ENCODE measurements around the gene ADGRL1. TPM values are rescaled to one million over a fixed set of nuclear protein-coding genes. Genes with fewer than 3 reads are reported as not detected.
"Not testable (repeated sequence)": the region's sequence is repeated elsewhere in the genome, so short reads cannot be mapped to it uniquely, and the experiment has no call there.

Gene ADGRL1
- total and polyA plus RNA-seq, 2 donors (not counting 3 experiments of a cell fraction or from before 2014, with no cell fraction given): 7.3 to 8.3 TPM

GRCh38 chr19:14237014-14237941 is 31.3 kb upstream of the ADGRL1 start:
- Histone ChIP-seq H2AFZ (ENCODE audit: low read depth, low read length) (no peak overlapping the region), H3K27ac (ENCODE audit: insufficient read depth, low read depth, low read length) (no peak overlapping the region), H3K36me3 (ENCODE audit: control insufficient read depth in 2 of 2, extremely low read depth in 1 of 2, insufficient read depth in 2 of 2, low read length in 2 of 2) (no peaks in the 10 kb centered on the region), H3K79me2 (ENCODE audit: control insufficient read depth, insufficient read depth, low read length) (no peaks in the 10 kb centered on the region), H3K9me3 (replicated peaks; ENCODE audit: control insufficient read depth, insufficient read depth, low read length) (no peaks in the 10 kb centered on the region), H4K20me1 (replicated peaks; ENCODE audit: control insufficient read depth, extremely low read depth, insufficient read depth, low read length) (no peaks in the 10 kb centered on the region), H3K9ac (replicated peaks; ENCODE audit: extremely low read depth, insufficient read depth, low read length) (no peak overlapping the region), H3K27me3 (ENCODE audit: control insufficient read depth in 2 of 2, insufficient read depth in 2 of 2, low read length in 2 of 2) (no peaks in the 10 kb centered on the region), H3K4me1 (ENCODE audit: control insufficient read depth, extremely low read depth, insufficient read depth, low read length) (no peaks in the 10 kb centered on the region), H3K4me3 (replicated peaks in 1 of 3; ENCODE audit: insufficient read depth in 1 of 3, low read depth in 1 of 3, low read length in 3 of 3) (no peak overlapping the region), H3K9me1 (replicated peaks; ENCODE audit: control insufficient read depth, extremely low read depth, insufficient read depth, low read length) (no peaks in the 10 kb centered on the region), H3K4me2 (ENCODE audit: insufficient read depth, low read length) (no peak overlapping the region)
- BruUV-seq (replicated peaks): no TSS peak
- dilution Hi-C loops (cut with MboI; ENCODE audit: extremely low pct_ligation_motif_present, low sequenced_read_pairs): no loop called here
- ChIA-PET CTCF (no interaction called here), POLR2A (no interaction called here)
- no peak for FAIRE-seq
- TF ChIP-seq JUN (IDR thresholded peaks at IDR 0.05; ENCODE audit: borderline replicate concordance, insufficient read depth, insufficient read length, low read depth): no peak
- no peak for TF ChIP-seq CTCF (IDR thresholded peaks at IDR 0.05; ENCODE audit: extremely low read depth in 1 of 2, insufficient read depth in 1 of 2, low read depth in 1 of 2, low read length in 2 of 2)
- no peak for TF ChIP-seq EZH2 (IDR thresholded peaks at IDR 0.05; ENCODE audit: borderline replicate concordance, low read depth, low read length, severe bottlenecking)
- no peak for TF ChIP-seq POLR2AphosphoS5 (IDR thresholded peaks at IDR 0.05; ENCODE audit: insufficient read depth, low read depth, low read length)
- TF ChIP-seq MYC (IDR thresholded peaks at IDR 0.05; ENCODE audit: low read depth, low read length): no peak
- no peak for TF ChIP-seq POLR2A (IDR thresholded peaks at IDR 0.05; ENCODE audit: low read depth, low read length)
- TF ChIP-seq FOS (IDR thresholded peaks at IDR 0.05; ENCODE audit: borderline replicate concordance, insufficient read depth, low read length): no peak
- TF ChIP-seq GATA2 (IDR thresholded peaks at IDR 0.05; ENCODE audit: insufficient read depth, insufficient read length, low read depth, low read length): no peak
- TF ChIP-seq MAX (IDR thresholded peaks at IDR 0.05; ENCODE audit: insufficient read depth, insufficient read length): no peak
- intact Hi-C loops (cut with micrococcal nuclease): no loop called here
- DNase-seq (ENCODE audit: low read depth, low spot score): no peak

- H3K79me2 ChIP-seq (ENCODE audit: control insufficient read depth, insufficient read depth, low read length); CTCF ChIA-PET; H3K27ac ChIP-seq (ENCODE audit: insufficient read depth, low read depth, low read length); intact Hi-C loops (cut with micrococcal nuclease); H3K9me3 ChIP-seq (replicated peaks; ENCODE audit: control insufficient read depth, insufficient read depth, low read length); H3K9ac ChIP-seq (replicated peaks; ENCODE audit: extremely low read depth, insufficient read depth, low read length); dilution Hi-C loops (cut with MboI; ENCODE audit: extremely low pct_ligation_motif_present, low sequenced_read_pairs); H4K20me1 ChIP-seq (replicated peaks; ENCODE audit: control insufficient read depth, extremely low read depth, insufficient read depth, low read length); POLR2A ChIA-PET; H3K4me2 ChIP-seq (ENCODE audit: insufficient read depth, low read length); H3K4me1 ChIP-seq (ENCODE audit: control insufficient read depth, extremely low read depth, insufficient read depth, low read length); H3K36me3 ChIP-seq (ENCODE audit: control insufficient read depth in 2 of 2, extremely low read depth in 1 of 2, insufficient read depth in 2 of 2, low read length in 2 of 2); FAIRE-seq; H3K9me1 ChIP-seq (replicated peaks; ENCODE audit: control insufficient read depth, extremely low read depth, insufficient read depth, low read length); DNase-seq (ENCODE audit: low read depth, low spot score); BruUV-seq (replicated peaks); H3K27me3 ChIP-seq (ENCODE audit: control insufficient read depth in 2 of 2, insufficient read depth in 2 of 2, low read length in 2 of 2); H3K4me3 ChIP-seq (replicated peaks in 1 of 3; ENCODE audit: insufficient read depth in 1 of 3, low read depth in 1 of 3, low read length in 3 of 3); H2AFZ ChIP-seq (ENCODE audit: low read depth, low read length): not testable (repeated sequence)
These were observed 27.0 kb upstream of the ADGRL1 start for GRCh38 chr19:14232945-14233344.
